GM23338 (cell line): Measurements from ENCODE around the gene EYA3. TPM values are rescaled to one million over a fixed set of nuclear protein-coding genes. Genes with fewer than 3 reads are reported as not detected.

Experiments used
- ATAC-seq: fragments of 200-7000 bp; cut with Tn5 transposase; 3 replicates; pipeline ENCODE4 v1.9.1; 2020
- DNase-seq: peaks from one replicate; pipeline ENCODE4 v3.0.0-alpha.2; 2015; ENCODE audit warnings: low spot score
- H2AFZ ChIP-seq: fragments of 200-600 bp; sonication (generic); 2 replicates; pipeline ENCODE4 v1.8.0; 2016; ENCODE audit warnings: antibody characterized with exemption, mild to moderate bottlenecking, moderate library complexity
- H3F3A ChIP-seq: fragments of 200-600 bp; sonication (generic); replicated peaks from 2 replicates; pipeline ENCODE4 v1.8.0; 2017; ENCODE audit warnings: antibody characterized with exemption, mixed run types, low read depth
- H3K27ac ChIP-seq: fragments of 200-600 bp; sonication (generic); 2 replicates; pipeline ENCODE4 v1.6.1; 2016; ENCODE audit warnings: low read depth
- H3K27me3 ChIP-seq: fragments of 200-600 bp; sonication (generic); 2 replicates; pipeline ENCODE4 v1.8.0; 2016; ENCODE audit warnings: mild to moderate bottlenecking, mixed run types, moderate library complexity; ENCODE audit not compliant: insufficient read depth
- H3K36me3 ChIP-seq: fragments of 200-600 bp; sonication (generic); 2 replicates; pipeline ENCODE4 v1.8.0; 2016; ENCODE audit warnings: mild to moderate bottlenecking; ENCODE audit not compliant: insufficient read depth
- H3K4me1 ChIP-seq: fragments of 200-600 bp; sonication (generic); 2 replicates; pipeline ENCODE4 v1.8.0; 2016; ENCODE audit warnings: mild to moderate bottlenecking, moderate library complexity; ENCODE audit not compliant: insufficient read depth
- H3K4me2 ChIP-seq: fragments of 200-600 bp; sonication (generic); 2 replicates; pipeline ENCODE4 v1.7.1; 2017; ENCODE audit warnings: mixed run types
- H3K4me3 ChIP-seq: fragments of 200-600 bp; sonication (generic); 2 replicates; pipeline ENCODE4 v1.6.1; 2016; ENCODE audit warnings: mixed run types
- H3K79me2 ChIP-seq: fragments of 200-600 bp; sonication (generic); replicated peaks from 2 replicates; pipeline ENCODE4 v1.8.0; 2017; ENCODE audit warnings: mild to moderate bottlenecking; ENCODE audit not compliant: insufficient read depth
- H3K9me2 ChIP-seq: fragments of 200-600 bp; sonication (generic); 2 replicates; pipeline ENCODE4 v1.8.0; 2017; ENCODE audit not compliant: insufficient read depth
- H4K20me1 ChIP-seq: fragments of 200-600 bp; sonication (generic); replicated peaks from 2 replicates; pipeline ENCODE4 v1.8.0; 2017; ENCODE audit warnings: mild to moderate bottlenecking; ENCODE audit not compliant: insufficient read depth
- H3K27ac Mint-ChIP-seq: 2 replicates; pipeline ENCODE4 v1.8.0; 2020; ENCODE audit warnings: inconsistent platforms, mild to moderate bottlenecking, moderate library complexity, mixed read lengths
- H3K27me3 Mint-ChIP-seq: 3 replicates; pipeline ENCODE4 v1.8.0; 2022; ENCODE audit warnings: low read depth, mild to moderate bottlenecking, moderate library complexity, mixed read lengths, inconsistent platforms; ENCODE audit not compliant: insufficient read depth, poor library complexity
- H3K36me3 Mint-ChIP-seq: 3 replicates; pipeline ENCODE4 v1.8.0; 2021; ENCODE audit warnings: low read depth, mild to moderate bottlenecking, inconsistent platforms, moderate library complexity, mixed read lengths
- H3K4me1 Mint-ChIP-seq: 3 replicates; pipeline ENCODE4 v1.8.0; 2020; ENCODE audit warnings: mild to moderate bottlenecking, inconsistent platforms, mixed read lengths
- H3K4me3 Mint-ChIP-seq: 3 replicates; pipeline ENCODE4 v1.8.0; 2021; ENCODE audit warnings: moderate library complexity, mild to moderate bottlenecking, inconsistent platforms, mixed read lengths
- H3K9me3 Mint-ChIP-seq: 3 replicates; pipeline ENCODE4 v1.8.0; 2020; ENCODE audit warnings: moderate library complexity, mild to moderate bottlenecking, inconsistent platforms, mixed read lengths
- CREB1 ChIP-seq: fragments of 250-450 bp; sonication (Bioruptor Pico); IDR thresholded peaks from 2 replicates; pipeline ENCODE4 v1.5.0; 2020; ENCODE audit warnings: low read depth, mild to moderate bottlenecking, moderate library complexity
- EZH2 ChIP-seq: fragments of 200-600 bp; sonication (generic); IDR thresholded peaks from one replicate; pipeline ENCODE4 v1.8.0; 2017; ENCODE audit warnings: antibody characterized with exemption, mild to moderate bottlenecking, low read depth; ENCODE audit not compliant: unreplicated experiment
- STAT1 ChIP-seq: IDR thresholded peaks from one replicate; pipeline ENCODE4 v1.6.1; 2016; ENCODE audit warnings: antibody characterized with exemption; ENCODE audit not compliant: unreplicated experiment
- ZNF114 ChIP-seq: fragments of 250-450 bp; sonication (Bioruptor Pico); IDR thresholded peaks from 2 replicates; pipeline ENCODE4 v1.5.0; 2020; ENCODE audit warnings: mild to moderate bottlenecking, moderate library complexity
- ZNF331 ChIP-seq: fragments of 250-450 bp; sonication (Bioruptor Pico); IDR thresholded peaks from 2 replicates; pipeline ENCODE4 v1.5.0; 2020; ENCODE audit warnings: low read depth, mild to moderate bottlenecking, moderate library complexity
- polyA plus RNA-seq: library from polyadenylated mRNA; unstranded; fragments of >200 nt; fragmentation: Nextera tagmentation; extraction: Ambion mirVana; gene quantifications from 2 replicates; pipeline ENCODE4 v1.2.1, GENCODE V29; 2016
- total RNA-seq: library from RNA; depleted of rRNA; stranded (reverse); fragments of >200 nt; shearing (Covaris generic); gene quantifications from 2 replicates; pipeline ENCODE4 v1.2.3, GENCODE V29; 2014
- TF ChIP-seq, protein P1 (sequence below): fragments of 250-450 bp; sonication (Bioruptor Pico); IDR thresholded peaks from 2 replicates; pipeline ENCODE4 v1.5.0; 2020; ENCODE audit warnings: mild to moderate bottlenecking, moderate library complexity
- TF ChIP-seq, protein P2 (sequence below), 2 experiments: fragments of 200-600 bp in 1 of 2; sonication (generic) in 1 of 2; conservative IDR thresholded peaks; 2 replicates each; pipeline versions ENCODE4 v1.5.1 to v1.6.1; 2016 to 2017; ENCODE audit warnings: antibody characterized with exemption in 2 of 2, low read depth in 2 of 2, mild to moderate bottlenecking in 2 of 2, moderate library complexity in 1 of 2

EYA3 gene
- total and polyA plus RNA-seq, 2 experiments from 2014 or later, result 12.5 to 33.6 TPM

DNA sequence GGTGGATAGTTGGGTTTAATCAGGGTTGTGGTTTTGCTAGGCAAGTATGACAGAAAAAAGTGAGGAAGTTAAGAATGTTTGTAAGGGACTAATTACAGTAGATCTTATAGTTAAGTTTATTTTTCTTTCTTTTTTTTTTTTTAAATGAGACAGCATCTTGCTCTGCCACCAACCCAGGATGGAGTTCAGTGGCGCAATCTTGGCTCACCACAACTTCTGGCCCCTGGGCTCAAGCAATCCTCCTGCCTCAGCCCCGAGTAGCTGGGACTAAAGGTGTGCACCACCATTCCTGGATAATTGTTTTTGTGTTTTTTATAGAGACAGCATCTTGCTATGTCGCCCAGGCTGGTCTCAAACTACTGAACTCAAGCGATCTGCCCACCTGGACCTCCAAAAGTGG lies 41.7 kb downstream of the EYA3 start (continued):
- TF ChIP-seq, protein P1, sequence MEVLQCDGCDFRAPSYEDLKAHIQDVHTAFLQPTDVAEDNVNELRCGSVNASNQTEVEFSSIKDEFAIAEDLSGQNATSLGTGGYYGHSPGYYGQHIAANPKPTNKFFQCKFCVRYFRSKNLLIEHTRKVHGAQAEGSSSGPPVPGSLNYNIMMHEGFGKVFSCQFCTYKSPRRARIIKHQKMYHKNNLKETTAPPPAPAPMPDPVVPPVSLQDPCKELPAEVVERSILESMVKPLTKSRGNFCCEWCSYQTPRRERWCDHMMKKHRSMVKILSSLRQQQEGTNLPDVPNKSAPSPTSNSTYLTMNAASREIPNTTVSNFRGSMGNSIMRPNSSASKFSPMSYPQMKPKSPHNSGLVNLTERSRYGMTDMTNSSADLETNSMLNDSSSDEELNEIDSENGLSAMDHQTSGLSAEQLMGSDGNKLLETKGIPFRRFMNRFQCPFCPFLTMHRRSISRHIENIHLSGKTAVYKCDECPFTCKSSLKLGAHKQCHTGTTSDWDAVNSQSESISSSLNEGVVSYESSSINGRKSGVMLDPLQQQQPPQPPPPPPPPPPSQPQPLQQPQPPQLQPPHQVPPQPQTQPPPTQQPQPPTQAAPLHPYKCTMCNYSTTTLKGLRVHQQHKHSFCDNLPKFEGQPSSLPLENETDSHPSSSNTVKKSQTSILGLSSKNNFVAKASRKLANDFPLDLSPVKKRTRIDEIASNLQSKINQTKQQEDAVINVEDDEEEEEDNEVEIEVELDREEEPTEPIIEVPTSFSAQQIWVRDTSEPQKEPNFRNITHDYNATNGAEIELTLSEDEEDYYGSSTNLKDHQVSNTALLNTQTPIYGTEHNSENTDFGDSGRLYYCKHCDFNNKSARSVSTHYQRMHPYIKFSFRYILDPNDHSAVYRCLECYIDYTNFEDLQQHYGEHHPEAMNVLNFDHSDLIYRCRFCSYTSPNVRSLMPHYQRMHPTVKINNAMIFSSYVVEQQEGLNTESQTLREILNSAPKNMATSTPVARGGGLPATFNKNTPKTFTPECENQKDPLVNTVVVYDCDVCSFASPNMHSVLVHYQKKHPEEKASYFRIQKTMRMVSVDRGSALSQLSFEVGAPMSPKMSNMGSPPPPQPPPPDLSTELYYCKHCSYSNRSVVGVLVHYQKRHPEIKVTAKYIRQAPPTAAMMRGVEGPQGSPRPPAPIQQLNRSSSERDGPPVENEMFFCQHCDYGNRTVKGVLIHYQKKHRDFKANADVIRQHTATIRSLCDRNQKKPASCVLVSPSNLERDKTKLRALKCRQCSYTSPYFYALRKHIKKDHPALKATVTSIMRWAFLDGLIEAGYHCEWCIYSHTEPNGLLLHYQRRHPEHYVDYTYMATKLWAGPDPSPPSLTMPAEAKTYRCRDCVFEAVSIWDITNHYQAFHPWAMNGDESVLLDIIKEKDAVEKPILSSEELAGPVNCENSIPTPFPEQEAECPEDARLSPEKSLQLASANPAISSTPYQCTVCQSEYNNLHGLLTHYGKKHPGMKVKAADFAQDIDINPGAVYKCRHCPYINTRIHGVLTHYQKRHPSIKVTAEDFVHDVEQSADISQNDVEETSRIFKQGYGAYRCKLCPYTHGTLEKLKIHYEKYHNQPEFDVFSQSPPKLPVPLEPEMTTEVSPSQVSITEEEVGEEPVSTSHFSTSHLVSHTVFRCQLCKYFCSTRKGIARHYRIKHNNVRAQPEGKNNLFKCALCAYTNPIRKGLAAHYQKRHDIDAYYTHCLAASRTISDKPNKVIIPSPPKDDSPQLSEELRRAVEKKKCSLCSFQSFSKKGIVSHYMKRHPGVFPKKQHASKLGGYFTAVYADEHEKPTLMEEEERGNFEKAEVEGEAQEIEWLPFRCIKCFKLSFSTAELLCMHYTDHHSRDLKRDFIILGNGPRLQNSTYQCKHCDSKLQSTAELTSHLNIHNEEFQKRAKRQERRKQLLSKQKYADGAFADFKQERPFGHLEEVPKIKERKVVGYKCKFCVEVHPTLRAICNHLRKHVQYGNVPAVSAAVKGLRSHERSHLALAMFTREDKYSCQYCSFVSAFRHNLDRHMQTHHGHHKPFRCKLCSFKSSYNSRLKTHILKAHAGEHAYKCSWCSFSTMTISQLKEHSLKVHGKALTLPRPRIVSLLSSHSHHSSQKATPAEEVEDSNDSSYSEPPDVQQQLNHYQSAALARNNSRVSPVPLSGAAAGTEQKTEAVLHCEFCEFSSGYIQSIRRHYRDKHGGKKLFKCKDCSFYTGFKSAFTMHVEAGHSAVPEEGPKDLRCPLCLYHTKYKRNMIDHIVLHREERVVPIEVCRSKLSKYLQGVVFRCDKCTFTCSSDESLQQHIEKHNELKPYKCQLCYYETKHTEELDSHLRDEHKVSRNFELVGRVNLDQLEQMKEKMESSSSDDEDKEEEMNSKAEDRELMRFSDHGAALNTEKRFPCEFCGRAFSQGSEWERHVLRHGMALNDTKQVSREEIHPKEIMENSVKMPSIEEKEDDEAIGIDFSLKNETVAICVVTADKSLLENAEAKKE (CRISPR knock-in tag), result no peak
- no peak for TF ChIP-seq ZNF331 (CRISPR knock-in tag)
- no peak for TF ChIP-seq ZNF114
- no peak for TF ChIP-seq EZH2
- no peak for TF ChIP-seq CREB1 (CRISPR knock-in tag)
- no peak for TF ChIP-seq STAT1

DNA sequence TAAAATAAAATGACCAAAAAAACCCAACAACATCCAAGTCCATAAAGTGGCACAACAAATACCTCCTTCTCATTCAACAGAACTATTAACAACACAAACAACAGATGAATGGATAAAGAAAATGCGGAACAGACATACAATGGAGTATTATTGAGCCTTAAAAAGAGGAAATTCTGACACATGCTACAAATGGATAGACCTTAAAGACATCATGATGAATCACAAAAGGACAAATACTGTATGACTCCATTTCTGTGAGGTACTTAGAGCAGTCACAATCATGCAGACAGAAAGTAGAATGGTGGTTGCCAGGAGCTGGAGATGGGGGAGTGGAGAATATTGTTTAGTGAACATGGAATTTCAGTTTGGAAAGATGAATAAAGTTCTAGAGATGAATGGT lies 42.6 kb downstream of the EYA3 start:
- Mint-ChIP-seq H3K27ac (peak overlapping the region; percentile 3; the same call in 1 of the 2 replicates), H3K36me3 (peaks cover 7% of the 10 kb centered on the region; the same call in 1 of the 3 replicates)
- H3K4me2 ChIP-seq, result no peak overlapping the region
- TF ChIP-seq, protein P1 (CRISPR knock-in tag), result no peak
- TF ChIP-seq ZNF331 (CRISPR knock-in tag), result no peak
- TF ChIP-seq, protein P2, sequence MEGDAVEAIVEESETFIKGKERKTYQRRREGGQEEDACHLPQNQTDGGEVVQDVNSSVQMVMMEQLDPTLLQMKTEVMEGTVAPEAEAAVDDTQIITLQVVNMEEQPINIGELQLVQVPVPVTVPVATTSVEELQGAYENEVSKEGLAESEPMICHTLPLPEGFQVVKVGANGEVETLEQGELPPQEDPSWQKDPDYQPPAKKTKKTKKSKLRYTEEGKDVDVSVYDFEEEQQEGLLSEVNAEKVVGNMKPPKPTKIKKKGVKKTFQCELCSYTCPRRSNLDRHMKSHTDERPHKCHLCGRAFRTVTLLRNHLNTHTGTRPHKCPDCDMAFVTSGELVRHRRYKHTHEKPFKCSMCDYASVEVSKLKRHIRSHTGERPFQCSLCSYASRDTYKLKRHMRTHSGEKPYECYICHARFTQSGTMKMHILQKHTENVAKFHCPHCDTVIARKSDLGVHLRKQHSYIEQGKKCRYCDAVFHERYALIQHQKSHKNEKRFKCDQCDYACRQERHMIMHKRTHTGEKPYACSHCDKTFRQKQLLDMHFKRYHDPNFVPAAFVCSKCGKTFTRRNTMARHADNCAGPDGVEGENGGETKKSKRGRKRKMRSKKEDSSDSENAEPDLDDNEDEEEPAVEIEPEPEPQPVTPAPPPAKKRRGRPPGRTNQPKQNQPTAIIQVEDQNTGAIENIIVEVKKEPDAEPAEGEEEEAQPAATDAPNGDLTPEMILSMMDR (conservative IDR thresholded peaks at IDR 0.05; ENCODE audit: low read depth in 2 of 2), result no peak
- no peak for TF ChIP-seq ZNF114

More for the DNA sequence above, 42.6 kb downstream of the EYA3 start:
- Histone ChIP-seq H4K20me1 (no peaks in the 10 kb centered on the region; the same call in 1 of the 2 replicates), H2AFZ (no peak overlapping the region), H3K27ac (no peak overlapping the region), H3K79me2 (0 out of 2 replicates have a peak, but pooled peaks cover 4% of the 10 kb centered on the region), H3K36me3 (no peaks in the 10 kb centered on the region), H3F3A (no peaks in the 10 kb centered on the region), H3K9me2 (no peaks in the 10 kb centered on the region), H3K27me3 (no peaks in the 10 kb centered on the region), H3K4me1 (peaks cover 4% of the 10 kb centered on the region; the same call in 1 of the 2 replicates), H3K4me3 (no peak overlapping the region)
- peaks cover 7% of the 10 kb centered on the region; the same call in 2 of the 3 replicates for H3K4me1 Mint-ChIP-seq
- no peak overlapping the region for H3K4me3 Mint-ChIP-seq
- H3K9me3 Mint-ChIP-seq, result no peaks in the 10 kb centered on the region
- DNase-seq (no peak), ATAC-seq (no peak)
- peaks cover 2% of the 10 kb centered on the region for H3K27me3 Mint-ChIP-seq
